Lower leg skin (tissue), 3 donors: Measurements from ENCODE around the gene EXOSC9.

Experiments
- CTCF ChIP-seq, 3 donors: fragments of 450-650 bp; IDR thresholded peaks; one replicate each; pipeline ENCODE4 v1.5.1; 2016; ENCODE audit warnings: antibody characterized with exemption in 3 of 3, mild to moderate bottlenecking in 3 of 3, moderate library complexity in 2 of 3
- POLR2A ChIP-seq, 2 donors: fragments of 450-650 bp; IDR thresholded peaks; one replicate each; pipeline ENCODE4 v1.6.1; 2016 to 2017; ENCODE audit warnings: antibody characterized with exemption in 2 of 2, mild to moderate bottlenecking in 1 of 2, moderate library complexity in 1 of 2

DNA sequence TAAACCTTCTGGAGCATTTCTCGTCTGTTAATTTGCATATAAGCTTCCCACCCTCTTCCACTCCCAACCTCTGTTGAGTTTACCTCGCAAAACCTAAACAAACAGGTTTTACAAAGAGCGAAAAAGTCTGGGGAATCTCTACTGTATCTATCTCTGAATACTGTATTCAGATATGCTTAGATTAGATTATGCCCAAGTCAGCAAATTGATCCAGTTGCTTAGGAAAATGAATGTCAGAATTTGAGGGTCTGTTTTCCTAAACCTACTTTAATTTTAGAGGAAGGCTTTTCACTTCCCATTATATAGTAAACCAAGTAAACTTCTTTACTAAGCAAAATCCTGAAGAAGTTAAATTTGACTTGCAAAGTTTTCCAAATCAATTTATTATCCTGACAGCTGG is 15.9 kb downstream of the EXOSC9 start:
- TF ChIP-seq CTCF (IDR thresholded peaks at IDR 0.05) (no peak), POLR2A (IDR thresholded peaks at IDR 0.05) (no peak)
